HG02642 (cell line): ENCODE measurements around the gene RAD23A.

Experiments used
- ATAC-seq: cut with Tn5 transposase; IDR thresholded peaks from one replicate; pipeline ENCODE4 v1.9.1; 2021; ENCODE audit warnings: mild to moderate bottlenecking; ENCODE audit not compliant: unreplicated experiment, poor library complexity

The RAD23A gene

GRCh38 chr19:12997967-12998940 is 52.6 kb downstream of the RAD23A start:
- ATAC-seq = no peak

DNA sequence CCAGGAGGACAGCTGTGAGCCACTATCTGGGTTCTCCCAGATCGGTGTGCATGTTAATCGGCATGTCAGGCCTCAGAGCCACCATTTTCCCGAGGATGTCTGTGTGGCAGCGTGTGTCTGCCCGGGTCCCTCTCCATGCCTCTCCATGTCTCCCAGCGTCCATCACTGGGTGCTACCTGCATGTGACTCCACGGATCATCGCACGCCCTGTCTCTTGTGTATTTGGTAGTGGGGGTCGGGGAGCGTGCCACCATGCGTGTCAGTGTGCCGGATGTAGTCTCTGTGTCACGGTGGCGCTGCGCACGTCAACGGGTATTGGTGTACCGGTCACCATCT is 55.5 kb downstream of the RAD23A start:
- no peak for ATAC-seq

DNA sequence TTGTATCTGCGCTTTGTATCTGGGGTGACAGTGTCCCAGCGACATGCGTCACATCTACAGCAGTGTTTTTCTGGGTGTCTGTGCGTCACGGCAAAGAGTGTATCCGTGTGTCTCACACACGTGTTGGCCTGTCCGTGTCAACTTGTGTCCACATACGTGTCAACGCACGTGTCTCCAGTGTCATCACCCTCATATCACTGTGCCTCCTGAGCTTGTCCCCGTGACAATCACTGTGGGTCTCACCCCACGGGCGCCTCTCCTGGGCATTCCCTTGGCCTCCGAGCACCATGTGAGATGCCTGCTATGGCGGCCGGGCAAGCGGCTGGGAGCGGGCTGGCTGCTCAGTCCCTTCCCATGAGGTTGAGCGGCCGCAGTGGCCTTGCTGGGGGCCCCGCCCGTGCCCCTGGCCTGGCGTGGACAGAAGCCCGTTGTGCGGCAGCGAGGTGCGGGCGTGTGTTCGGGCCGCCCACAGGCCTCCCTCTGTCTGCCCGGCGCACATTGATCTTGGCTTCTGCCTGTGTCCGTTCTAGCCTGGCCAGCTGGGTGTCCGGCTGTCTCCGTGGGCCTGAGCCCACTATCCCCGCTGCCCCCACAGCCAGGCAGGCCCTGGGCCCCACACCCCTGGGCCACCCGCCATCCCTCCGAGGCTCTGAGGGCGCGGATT is 56.0 kb downstream of the RAD23A start:
- no peak for ATAC-seq

- no peak for ATAC-seq
These were observed 56.7 kb downstream of the RAD23A start for GRCh38 chr19:13002166-13002898.

DNA sequence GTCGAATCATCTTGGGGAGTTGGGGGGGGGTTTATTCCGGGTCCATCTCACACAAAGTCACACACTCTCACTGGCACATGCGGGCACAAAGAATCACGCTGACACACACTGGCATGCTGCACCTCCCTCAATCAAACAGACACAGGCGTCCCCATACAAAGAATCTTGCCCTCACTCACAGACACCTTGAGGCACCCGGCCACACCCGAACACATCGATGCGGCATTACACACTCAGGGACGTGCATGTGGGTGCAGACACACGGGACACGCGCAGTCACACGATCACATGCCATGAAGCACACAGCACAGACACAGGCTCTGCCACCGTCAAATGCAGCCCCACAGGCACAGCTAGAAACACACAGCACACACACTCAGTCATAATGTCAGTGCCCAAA is 57.4 kb downstream of the RAD23A start:
- ATAC-seq = no peak
